ENCODE results near the gene DEFB125. TPM values are rescaled to one million over a fixed set of nuclear protein-coding genes. Genes with fewer than 3 reads are reported as not detected.

Gene DEFB125, protein sequence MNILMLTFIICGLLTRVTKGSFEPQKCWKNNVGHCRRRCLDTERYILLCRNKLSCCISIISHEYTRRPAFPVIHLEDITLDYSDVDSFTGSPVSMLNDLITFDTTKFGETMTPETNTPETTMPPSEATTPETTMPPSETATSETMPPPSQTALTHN
- not detected for total RNA-seq

DNA sequence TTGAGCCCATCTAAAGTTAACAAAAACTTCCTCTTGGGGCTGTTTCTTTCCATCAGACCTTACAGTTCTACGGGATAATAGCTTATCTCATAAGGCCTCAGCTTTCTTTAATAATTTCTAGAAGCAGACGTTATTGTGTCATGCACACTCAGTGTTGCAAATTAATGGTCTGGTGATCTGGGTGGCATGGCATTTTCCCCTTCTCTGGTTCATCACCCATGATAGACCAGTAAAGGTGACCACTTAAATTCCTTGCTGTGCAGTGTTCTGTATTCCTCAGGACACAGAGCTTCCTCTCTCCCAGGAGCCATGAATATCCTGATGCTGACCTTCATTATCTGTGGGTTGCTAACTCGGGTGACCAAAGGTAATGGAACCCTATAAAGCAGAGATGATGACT is at the start of gene DEFB125:
TSS of gene DEFB125 (plus strand) at position 272 of the 400 bp plus-strand sequence. CDS start at position 310, 38 bp downstream.
- no peak for DNase-seq
- intact Hi-C loops (cut with DNase I): no loop called here
- H3K36me3 ChIP-seq: no peaks in the 10 kb centered on the region
- H3K4me3 ChIP-seq: no peak within 1 kb of the TSS
- no peak within 1 kb of the TSS for H3K9ac ChIP-seq (ENCODE audit: low read depth in 2 of 2, low read length in 2 of 2)
- TF ChIP-seq, protein P1, sequence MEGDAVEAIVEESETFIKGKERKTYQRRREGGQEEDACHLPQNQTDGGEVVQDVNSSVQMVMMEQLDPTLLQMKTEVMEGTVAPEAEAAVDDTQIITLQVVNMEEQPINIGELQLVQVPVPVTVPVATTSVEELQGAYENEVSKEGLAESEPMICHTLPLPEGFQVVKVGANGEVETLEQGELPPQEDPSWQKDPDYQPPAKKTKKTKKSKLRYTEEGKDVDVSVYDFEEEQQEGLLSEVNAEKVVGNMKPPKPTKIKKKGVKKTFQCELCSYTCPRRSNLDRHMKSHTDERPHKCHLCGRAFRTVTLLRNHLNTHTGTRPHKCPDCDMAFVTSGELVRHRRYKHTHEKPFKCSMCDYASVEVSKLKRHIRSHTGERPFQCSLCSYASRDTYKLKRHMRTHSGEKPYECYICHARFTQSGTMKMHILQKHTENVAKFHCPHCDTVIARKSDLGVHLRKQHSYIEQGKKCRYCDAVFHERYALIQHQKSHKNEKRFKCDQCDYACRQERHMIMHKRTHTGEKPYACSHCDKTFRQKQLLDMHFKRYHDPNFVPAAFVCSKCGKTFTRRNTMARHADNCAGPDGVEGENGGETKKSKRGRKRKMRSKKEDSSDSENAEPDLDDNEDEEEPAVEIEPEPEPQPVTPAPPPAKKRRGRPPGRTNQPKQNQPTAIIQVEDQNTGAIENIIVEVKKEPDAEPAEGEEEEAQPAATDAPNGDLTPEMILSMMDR (IDR thresholded peaks at IDR 0.05): no peak
- H3K27ac ChIP-seq: no peak within 1 kb of the TSS
- no peaks in the 10 kb centered on the region for H3K4me1 ChIP-seq
- H3K27me3 ChIP-seq: no peaks in the 10 kb centered on the region
- no peaks in the 10 kb centered on the region for H3K9me3 ChIP-seq

DNA sequence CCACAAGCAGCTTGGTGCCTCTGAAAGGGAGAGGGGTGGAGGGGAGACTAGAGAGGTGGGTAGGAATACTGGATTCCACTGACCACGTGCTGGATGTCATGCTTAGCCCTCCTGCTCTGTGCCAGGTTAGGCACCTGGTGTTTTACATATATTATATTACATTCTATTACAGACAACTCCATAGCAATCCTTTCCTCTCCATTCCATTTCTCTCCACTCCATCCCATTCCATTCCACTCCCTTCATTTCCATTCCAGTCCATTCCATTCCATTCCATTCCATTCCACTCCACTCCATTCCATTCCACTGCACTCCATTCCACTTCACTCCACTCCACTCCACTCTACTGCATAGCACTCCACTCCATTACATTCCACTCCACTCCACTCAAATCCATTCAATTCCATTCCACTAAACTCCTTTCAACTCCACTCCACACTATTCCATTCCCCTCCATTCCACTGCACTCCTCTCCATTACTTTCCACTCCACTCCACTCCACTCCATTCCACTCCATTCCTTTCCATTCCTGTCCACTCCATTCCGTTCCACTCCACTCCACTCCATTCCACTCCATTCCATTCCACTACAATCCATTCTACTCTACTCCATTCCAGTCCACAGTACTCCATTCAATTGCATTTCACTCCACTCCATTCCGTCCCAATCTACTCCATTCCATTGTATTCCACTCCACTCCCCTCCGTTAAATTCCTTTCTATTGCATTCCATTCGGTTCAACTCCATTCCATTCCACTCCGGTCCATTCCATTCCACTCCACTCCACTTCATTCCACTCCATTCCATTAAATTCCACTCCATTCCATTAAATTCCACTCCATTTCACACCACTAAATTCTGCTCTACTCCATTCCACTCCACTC is 27.2 kb upstream of the DEFB125 start:
- Histone ChIP-seq H3K27me3 (no peaks in the 10 kb centered on the region), H3K4me3 (no peak overlapping the region), H3K9me3 (no peaks in the 10 kb centered on the region), H3K36me3 (no peaks in the 10 kb centered on the region), H3K27ac (no peak overlapping the region), H3K4me1 (no peaks in the 10 kb centered on the region), H3K9ac (ENCODE audit: low read depth in 2 of 2, low read length in 2 of 2) (no peak overlapping the region)
- intact Hi-C loops (cut with DNase I): no loop called here
- TF ChIP-seq, protein P1 (IDR thresholded peaks at IDR 0.05): no peak
- no peak for DNase-seq

DNA sequence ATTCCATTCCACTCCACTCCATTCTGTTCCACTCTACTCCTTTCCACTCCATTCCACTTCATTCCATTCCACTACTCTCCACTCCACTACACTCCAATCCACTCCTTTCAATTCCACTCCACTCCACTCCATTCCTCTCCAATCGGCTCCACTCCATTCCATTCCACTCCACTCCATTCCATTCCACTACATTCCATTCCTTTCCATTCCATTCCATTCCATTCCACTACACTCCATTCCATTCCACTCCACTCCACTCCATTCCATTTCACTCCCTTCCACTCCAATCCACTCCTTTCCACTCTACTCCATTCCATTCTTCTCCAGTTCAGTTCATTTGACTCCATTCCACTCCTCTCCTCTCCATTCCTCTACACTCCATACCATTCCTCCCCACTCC is 26.2 kb upstream of the DEFB125 start:
- intact Hi-C loops (cut with DNase I): no loop called here
- TF ChIP-seq, protein P1 (IDR thresholded peaks at IDR 0.05): no peak
- Histone ChIP-seq H3K27ac (no peak overlapping the region), H3K4me3 (no peak overlapping the region), H3K9ac (ENCODE audit: low read depth in 2 of 2, low read length in 2 of 2) (no peak overlapping the region), H3K36me3 (no peaks in the 10 kb centered on the region), H3K27me3 (no peaks in the 10 kb centered on the region), H3K9me3 (no peaks in the 10 kb centered on the region), H3K4me1 (no peaks in the 10 kb centered on the region)
- DNase-seq: no peak

DNA sequence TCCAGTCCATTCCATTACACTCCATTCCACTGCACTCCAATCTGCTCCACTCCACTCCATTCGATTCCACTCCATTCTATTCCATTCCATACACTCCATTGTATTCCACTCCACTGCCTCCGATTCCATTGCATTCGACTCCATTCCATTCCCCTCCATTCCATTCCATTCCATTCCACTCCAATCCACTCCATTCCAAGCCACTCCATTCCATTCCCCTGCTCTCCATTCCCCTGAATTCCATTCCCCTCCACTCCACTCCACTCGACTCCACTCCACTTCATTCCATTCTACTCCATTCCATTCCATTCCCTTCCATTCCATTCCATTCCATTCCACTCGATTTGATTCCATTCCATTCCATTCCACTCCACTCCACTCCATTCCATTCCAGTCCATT is 25.7 kb upstream of the DEFB125 start:
- intact Hi-C loops (cut with DNase I): no loop called here

DNA sequence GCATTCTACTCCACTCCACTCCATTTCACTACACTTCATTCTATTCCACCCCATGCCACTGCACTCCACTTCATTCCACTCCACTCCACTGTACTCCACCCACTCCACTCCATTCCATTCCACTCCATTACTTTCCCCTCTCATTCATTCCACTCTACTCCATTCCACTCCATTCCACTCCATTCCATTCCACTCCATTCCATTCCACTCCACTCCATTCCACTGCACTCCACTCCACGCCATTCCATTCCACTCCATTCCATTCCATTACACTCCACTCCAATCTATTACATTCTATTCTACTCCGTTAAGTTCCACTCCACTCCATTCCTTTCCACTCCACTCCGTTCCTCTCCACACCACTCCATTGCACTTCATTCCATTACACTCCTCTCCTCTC is 25.0 kb upstream of the DEFB125 start:
- Histone ChIP-seq H3K27ac (no peak overlapping the region), H3K9ac (ENCODE audit: low read depth in 2 of 2, low read length in 2 of 2) (no peak overlapping the region), H3K4me3 (no peak overlapping the region), H3K4me1 (no peaks in the 10 kb centered on the region), H3K27me3 (no peaks in the 10 kb centered on the region), H3K36me3 (no peaks in the 10 kb centered on the region), H3K9me3 (no peaks in the 10 kb centered on the region)
- no peak for DNase-seq
- TF ChIP-seq, protein P1 (IDR thresholded peaks at IDR 0.05): no peak
- intact Hi-C loops (cut with DNase I): no loop called here

More for the DNA sequence above, 25.7 kb upstream of the DEFB125 start:
- H3K9me3 ChIP-seq: no peaks in the 10 kb centered on the region
- no peaks in the 10 kb centered on the region for H3K36me3 ChIP-seq
- H3K27ac ChIP-seq: no peak overlapping the region
- no peak overlapping the region for H3K9ac ChIP-seq (ENCODE audit: low read depth in 2 of 2, low read length in 2 of 2)
- no peak for DNase-seq
- no peak overlapping the region for H3K4me3 ChIP-seq
- H3K27me3 ChIP-seq: no peaks in the 10 kb centered on the region
- H3K4me1 ChIP-seq: no peaks in the 10 kb centered on the region
- TF ChIP-seq, protein P1 (IDR thresholded peaks at IDR 0.05): no peak
